Right ventricle myocardium inferior (tissue), 1 donor: Measurements from ENCODE around the gene STAC3. TPM values are rescaled to one million over a fixed set of nuclear protein-coding genes. Genes with fewer than 3 reads are reported as not detected.
A peak's percentile ranks its signal among the peaks of the same experiment; 100 is the strongest.

Experiments used
- ATAC-seq: fragments of 200-7000 bp; cut with Tn5 transposase; one replicate; pipeline ENCODE4 v1.9.1; 2020; ENCODE audit warnings: mild to moderate bottlenecking, moderate library complexity
- DNase-seq: peaks from one replicate; pipeline ENCODE4 v3.0.0; 2021; ENCODE audit errors: missing footprints
- intact Hi-C: fragments of 100-400 bp; cut with DNase I; formaldehyde crosslinking; loops from one replicate; pipeline ENCODE4 v1.11.0; 2022
- total RNA-seq: library from RNA; stranded (reverse); fragmentation: NEBNext Ultra II Directional; extraction: Animal tissue kit (Norgen Biotek cat#: 25700); gene quantifications from one replicate; pipeline ENCODE4 v1.2.1, GENCODE V29; 2021
- donor health status: DM: no; HTN: yes; CAD: no; lungs with severe emphysema.

Gene STAC3
- total RNA-seq, 1 donor from 2014 or later, result 1.2 TPM

- ATAC-seq, result no peak
- intact Hi-C loops, result no loop called here
- no peak for DNase-seq
Observed at GRCh38 chr12:57216921-57217879, 33.8 kb downstream of the STAC3 start.

DNA sequence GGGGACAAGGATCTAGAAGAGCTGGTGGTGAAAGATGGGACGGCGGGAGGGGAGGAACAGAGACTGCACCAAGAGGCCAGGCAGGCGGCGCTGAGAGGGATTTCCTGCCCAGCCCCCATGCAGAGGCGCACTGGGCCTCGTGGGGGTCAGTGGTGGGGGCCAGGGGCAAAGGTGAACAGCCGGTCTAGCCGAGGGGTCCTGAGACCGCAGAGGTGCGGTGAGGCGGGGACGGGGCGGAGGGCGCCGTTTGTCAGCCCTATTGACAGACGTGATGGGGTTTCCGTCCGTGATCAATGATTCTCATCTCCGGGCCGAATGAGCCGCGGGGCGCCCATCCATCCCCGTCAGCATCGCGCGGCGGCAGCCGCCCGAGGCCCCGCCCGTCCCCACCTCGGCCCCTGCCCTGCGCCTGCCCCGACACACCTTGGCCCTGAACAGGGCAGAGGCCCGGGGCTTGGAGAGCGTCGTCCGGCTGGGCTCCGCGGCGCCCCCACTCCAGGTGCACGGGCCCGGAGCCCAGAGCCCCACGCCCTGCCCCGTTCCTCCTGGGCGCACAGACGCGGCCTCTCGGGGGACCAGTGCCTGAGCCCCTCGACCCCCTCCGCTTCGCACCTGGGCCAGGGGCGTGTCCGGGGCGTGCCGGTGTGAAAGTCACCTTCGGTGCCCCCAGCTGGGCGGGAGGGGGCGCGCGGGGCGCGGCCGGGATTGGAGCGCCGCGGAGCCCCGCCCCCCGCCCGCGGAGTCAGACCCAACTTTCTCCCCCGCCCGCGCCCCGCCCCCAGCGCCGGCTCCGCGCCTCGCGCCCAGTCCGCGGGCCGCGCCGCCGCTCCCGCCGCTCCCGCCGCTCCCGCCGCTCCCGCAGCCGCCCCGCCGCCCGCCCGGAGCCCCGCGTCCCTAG is 34.7 kb downstream of the STAC3 start, which contains the start of gene NXPH4:
Gene NXPH4 (plus strand): TSS at position 781 of the 898 bp plus-strand sequence. CDS start 176 bp downstream, outside the sequence.
- intact Hi-C loops, result no loop called here
- DNase-seq, result no peak
- no peak for ATAC-seq

DNA sequence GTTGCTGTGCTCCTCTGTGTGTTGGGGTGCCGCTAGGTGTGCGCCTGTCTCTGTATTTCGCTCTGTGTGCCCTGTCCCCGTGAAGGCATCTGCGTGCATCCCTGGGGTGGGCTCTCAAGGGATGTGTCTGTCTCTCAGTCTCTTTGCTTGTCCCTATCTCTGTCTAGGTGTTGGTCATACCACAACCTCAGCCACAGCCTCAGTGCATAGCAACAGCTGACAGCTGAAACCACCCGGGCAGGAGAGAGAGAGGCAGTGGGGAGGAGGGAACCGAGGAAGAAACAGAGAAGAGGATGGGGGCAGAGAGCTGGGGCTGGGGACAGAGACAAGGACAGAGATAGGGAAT is 35.3 kb downstream of the STAC3 start:
- no peak for ATAC-seq
- intact Hi-C loops, result no loop called here
- DNase-seq, result no peak

DNA sequence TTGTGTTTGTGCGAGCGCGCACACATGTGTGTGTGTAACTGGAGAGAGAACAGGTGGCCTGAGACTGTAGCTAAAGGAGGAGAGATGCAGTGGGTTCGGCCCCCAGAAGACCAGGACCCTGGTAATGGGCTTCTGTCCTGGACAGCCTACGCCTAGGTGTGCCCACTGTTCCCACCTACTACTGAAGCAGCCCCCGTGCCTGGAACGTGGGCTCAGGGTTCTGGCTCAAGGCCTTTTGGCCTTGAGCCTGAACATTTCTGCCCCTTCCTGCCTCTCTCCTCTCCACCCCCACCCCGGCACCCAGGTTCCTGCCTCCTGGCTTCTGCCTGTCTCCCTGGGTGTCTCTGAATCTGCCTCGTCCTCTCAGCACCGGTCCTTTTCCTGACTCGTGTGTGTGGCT is 35.9 kb downstream of the STAC3 start:
- DNase-seq (no peak), ATAC-seq (no peak)
- intact Hi-C loops, result no loop called here

DNA sequence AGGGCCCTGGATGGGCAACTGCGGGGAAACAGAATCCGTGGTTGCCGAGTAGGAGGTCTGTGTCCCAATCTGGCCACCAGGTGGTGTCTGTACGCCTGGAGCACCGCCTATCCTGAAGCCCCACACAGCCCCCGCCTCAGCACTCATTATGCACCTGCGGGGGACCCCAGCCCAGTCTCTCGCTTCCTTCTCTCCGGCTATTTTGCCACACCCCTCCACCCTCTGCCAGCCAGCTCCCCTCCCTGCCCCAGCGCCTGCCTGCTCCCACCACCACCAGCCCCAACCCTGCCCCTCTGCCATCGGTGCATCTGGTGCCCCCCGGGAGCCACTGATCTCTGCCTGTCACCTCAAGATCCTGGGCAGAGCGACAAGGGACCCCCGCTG is 36.6 kb downstream of the STAC3 start:
- ATAC-seq, result peak; percentile 63
- intact Hi-C loops, result loop anchor here (5.0 kb wide), 1 partner anchor 238 kb away; no protein-coding TSS in a partner anchor
- no peak for DNase-seq

- ATAC-seq, result no peak
- DNase-seq, result no peak
- intact Hi-C loops, result loop anchor here (1.0 to 5.0 kb wide), 4 partner anchors 25 to 238 kb away; no protein-coding TSS in a partner anchor
Observed at GRCh38 chr12:57213763-57214397, 37.1 kb downstream of the STAC3 start.

- intact Hi-C loops, result loop anchor here (1.0 to 5.0 kb wide), 4 partner anchors 26 to 239 kb away; no protein-coding TSS in a partner anchor
- DNase-seq, result peak; percentile 94
- ATAC-seq, result peak; percentile 70
Observed at GRCh38 chr12:57213058-57213715, 37.8 kb downstream of the STAC3 start.

- DNase-seq (no peak), ATAC-seq (no peak)
- intact Hi-C loops, result loop anchor here (1.0 to 5.0 kb wide), 4 partner anchors 27 to 240 kb away; no protein-coding TSS in a partner anchor
Observed at GRCh38 chr12:57212701-57213057, 38.3 kb downstream of the STAC3 start.

DNA sequence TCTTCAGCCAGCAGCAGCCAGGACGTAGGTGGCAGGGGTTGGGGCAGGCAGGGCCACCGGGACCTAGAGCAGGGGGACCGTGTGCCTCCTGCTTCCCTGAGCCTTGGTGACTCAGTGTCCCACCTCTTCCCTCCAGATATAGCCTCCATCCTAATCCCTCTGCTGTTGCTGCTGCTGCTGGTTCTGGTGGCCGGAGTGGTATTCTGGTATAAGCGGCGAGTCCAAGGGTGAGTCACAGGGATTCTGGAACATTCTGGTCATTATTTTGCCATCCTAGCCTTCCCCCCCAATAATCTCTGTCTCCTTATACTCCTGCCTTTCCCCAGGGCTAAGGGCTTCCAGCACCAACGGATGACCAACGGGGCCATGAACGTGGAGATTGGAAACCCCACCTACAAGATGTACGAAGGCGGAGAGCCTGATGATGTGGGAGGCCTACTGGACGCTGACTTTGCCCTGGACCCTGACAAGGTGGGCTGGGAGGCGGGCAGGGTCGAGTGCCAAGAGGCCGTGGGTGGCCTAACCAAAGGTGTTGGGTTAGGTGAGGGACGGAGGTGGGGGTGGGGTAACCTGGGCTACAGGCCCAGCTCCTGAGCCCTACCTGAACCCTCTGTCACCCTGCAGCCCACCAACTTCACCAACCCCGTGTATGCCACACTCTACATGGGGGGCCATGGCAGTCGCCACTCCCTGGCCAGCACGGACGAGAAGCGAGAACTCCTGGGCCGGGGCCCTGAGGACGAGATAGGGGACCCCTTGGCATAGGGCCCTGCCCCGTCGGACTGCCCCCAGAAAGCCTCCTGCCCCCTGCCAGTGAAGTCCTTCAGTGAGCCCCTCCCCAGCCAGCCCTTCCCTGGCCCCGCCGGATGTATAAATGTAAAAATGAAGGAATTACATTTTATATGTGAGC is 38.9 kb downstream of the STAC3 start:
- no peak for ATAC-seq
- intact Hi-C loops, result loop anchor here (2.0 to 5.0 kb wide), 2 partner anchors 65 to 240 kb away; no protein-coding TSS in a partner anchor
- no peak for DNase-seq

DNA sequence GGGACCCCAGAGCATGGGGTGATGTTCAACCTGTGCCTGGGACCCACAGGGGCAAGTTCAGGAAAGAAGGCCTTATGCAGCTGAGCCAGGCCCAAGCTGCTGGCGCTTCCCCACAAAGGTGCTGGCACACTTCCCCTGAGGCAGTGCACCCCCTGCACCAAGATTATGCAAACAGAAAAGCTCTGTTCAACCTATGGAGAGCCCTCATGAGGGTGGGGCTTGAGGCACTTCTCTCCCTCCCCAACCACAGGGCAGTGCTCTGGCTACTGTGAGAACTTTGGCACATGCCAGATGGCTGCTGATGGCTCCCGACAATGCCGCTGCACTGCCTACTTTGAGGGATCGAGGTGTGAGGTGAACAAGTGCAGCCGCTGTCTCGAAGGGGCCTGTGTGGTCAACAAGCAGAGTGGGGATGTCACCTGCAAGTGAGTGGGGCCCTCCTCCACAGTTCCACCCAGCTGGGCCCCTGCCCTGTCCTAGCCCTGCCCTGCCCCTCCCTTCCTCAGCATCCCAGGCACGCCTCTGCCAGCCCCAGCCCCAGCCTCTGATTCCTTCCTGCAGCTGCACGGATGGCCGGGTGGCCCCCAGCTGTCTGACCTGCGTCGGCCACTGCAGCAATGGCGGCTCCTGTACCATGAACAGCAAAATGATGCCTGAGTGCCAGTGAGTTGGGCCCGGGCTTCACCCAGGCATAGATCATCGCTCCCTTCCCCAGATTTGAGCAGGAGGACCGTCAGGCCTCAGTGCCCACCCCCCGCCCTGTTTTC is 39.9 kb downstream of the STAC3 start:
- DNase-seq, result no peak
- ATAC-seq, result no peak
- intact Hi-C loops, result loop anchor here (5.0 kb wide), 1 partner anchor 241 kb away; no protein-coding TSS in a partner anchor

DNA sequence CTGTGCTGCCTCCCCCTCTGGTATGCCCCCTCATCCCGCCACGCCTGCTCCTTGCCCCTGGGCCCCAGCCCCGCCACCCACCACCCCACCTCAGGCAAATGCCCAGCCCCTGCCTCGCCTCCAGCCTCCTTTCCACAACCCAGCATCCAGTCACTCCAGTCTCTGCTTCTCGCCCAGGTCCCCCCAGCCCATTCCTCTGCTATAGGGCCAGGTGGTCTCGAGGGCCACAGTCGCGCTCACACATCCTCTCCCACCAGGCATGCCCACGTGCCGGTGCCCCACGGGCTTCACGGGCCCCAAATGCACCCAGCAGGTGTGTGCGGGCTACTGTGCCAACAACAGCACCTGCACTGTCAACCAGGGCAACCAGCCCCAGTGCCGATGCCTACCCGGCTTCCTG is 40.5 kb downstream of the STAC3 start:
- ATAC-seq (no peak), DNase-seq (no peak)
- intact Hi-C loops, result loop anchor here (5.0 kb wide), 1 partner anchor 242 kb away; no protein-coding TSS in a partner anchor

DNA sequence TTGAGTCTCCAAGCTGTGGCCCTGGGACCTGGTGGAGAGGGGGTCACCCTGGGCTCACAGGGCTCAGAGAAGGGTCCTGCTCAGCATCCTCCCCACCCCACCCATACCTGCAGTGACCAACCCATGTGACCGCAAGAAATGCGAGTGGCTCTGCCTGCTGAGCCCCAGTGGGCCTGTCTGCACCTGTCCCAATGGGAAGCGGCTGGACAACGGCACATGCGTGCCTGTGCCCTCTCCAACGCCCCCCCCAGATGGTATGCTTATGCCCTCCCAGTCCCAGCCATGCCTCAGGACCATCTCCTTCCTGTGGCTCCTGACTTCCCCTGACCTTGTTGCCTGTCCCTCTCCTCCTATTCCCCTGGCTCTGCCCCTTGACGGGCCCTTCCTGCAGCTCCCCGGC is 41.1 kb downstream of the STAC3 start:
- ATAC-seq, result no peak
- intact Hi-C loops, result loop anchor here (5.0 kb wide), 1 partner anchor 242 kb away; no protein-coding TSS in a partner anchor
- no peak for DNase-seq

DNA sequence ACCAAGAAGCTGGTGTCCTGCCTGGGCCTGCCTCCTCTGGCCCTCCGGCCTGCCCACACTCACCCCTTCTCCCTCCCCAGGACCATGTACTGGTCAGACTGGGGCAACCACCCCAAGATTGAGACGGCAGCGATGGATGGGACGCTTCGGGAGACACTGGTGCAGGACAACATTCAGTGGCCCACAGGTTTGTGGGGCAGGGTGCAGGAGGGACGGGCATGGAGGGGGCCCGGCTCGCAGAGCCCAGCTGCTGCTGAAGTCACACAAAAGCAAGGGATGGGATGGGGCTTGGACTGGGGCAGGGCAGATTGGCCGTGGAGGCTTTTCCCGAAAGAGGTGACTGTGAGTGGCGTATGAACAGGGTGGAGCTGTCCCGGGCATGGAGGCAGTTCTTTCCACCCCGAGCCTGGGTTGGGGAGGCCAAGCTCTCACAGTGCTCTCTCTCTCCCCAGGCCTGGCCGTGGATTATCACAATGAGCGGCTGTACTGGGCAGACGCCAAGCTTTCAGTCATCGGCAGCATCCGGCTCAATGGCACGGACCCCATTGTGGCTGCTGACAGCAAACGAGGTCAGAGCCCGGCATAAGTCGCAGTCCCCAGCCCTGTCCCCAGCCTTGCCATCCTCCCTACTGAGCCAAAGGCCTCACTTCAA is 42.2 kb downstream of the STAC3 start:
- ATAC-seq (peak; percentile 66), DNase-seq (no peak)
- intact Hi-C loops, result no loop called here

DNA sequence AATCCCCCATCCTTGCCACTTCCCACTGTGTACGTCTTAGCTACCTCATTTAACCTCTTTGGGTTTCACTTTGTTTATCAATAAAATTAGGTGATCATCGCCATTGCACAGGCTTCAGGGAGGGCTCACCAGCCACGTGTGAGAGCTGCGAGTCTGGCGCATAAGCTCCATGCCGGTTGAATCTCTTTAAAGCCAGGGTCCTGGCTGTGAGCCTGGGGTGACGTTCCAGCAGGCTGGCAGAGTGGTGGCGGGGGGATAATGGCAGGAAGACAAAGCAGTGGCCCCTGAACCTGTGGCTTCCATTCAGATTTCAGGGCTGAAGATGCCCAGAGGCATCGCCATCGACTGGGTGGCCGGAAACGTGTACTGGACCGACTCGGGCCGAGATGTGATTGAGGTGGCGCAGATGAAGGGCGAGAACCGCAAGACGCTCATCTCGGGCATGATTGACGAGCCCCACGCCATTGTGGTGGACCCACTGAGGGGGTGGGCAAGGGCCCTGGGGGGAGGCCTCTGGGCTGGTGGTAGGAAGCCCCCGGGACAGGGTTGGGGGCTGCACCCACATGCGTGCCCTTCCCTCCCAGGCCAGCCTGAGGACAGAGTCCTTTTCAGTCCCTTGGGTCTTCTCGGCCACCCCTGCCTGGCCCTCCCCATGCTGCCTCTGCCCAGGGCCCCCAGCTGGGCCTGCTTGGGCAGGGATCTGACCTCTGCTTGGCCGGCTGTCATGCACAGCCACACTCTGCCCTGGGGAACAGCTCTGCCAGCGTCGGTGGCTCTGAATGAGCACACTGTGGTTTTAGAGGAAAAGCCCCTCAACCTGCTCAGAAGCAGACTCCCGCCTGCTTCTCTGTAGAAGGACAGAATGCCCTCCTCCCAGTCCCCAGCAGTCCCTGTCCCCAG is 43.0 kb downstream of the STAC3 start:
- intact Hi-C loops, result no loop called here
- ATAC-seq (no peak), DNase-seq (no peak)

- intact Hi-C loops, result no loop called here
- no peak for DNase-seq
- ATAC-seq, result no peak
Observed at GRCh38 chr12:57205931-57206330, 45.1 kb downstream of the STAC3 start.
